GM19238 (cell line): ENCODE measurements around the gene ADCY9.
"Not testable (repeated sequence)": the region's sequence is repeated elsewhere in the genome, so short reads cannot be mapped to it uniquely, and the experiment has no call there.

ENCODE experiments used
- DNase-seq: peaks from one replicate; pipeline ENCODE4 v3.0.0; 2011; ENCODE audit warnings: low spot score; ENCODE audit not compliant: insufficient read length

Gene ADCY9

DNA sequence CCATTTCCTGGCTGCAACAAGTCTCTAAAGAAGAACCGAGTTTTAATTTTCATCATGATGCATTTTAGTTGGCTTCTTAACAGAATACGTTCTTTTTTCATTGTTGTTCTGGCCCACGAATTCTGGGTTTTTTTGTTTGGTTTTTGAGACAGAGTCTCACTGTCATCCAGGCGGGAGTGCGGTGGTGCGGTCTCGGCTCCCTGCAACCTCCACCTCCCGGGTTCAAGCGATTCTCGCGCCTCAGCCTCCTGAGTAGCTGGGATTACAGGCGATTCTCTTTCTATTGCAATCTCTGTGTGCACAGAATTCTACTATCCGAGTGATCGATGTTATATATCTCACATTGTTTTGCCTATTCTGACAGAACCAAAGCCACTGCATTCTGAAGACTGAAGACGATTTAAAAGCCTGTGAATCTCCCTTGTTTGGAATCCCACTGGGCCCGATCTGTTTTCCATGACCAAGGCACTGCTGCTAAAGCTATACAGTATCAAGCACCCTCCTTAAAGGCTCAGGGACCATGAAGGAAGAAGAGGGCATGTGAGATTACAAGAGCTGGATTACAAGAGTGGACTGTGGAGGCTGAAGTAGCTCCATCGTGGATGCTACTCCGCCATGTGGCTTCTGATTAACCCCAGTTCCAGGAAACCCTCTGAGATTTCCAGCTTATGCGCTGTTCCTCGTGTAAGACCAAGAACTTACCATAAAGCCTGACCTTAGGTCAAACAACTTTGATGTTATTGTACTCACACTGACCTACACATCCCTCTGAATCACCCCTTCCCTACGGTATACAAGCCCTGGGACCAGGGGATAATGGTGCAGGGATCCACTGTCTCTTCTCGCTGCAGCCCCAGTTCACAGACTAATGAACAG, 44.3 kb downstream of the ADCY9 start:
- no peak for DNase-seq

DNA sequence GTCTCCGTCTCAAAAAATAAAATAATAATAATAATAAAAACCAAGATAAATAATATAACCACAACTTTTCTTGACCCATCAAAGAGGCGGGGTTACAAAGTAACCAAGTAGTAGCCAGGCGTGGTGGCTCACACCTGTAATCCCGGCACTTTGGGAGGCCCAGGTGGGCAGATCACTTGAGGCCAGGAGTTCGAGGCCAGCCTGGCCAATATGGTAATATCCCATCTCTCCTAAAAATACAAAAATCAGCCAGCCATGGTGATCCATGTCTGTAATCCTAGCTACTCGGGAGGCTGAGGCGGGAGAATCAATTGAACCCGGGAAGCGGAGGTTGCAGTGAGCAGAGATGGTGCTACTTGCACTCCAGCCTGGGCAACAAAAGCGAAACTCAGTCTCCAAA, 45.3 kb downstream of the ADCY9 start:
- no peak for DNase-seq

DNA sequence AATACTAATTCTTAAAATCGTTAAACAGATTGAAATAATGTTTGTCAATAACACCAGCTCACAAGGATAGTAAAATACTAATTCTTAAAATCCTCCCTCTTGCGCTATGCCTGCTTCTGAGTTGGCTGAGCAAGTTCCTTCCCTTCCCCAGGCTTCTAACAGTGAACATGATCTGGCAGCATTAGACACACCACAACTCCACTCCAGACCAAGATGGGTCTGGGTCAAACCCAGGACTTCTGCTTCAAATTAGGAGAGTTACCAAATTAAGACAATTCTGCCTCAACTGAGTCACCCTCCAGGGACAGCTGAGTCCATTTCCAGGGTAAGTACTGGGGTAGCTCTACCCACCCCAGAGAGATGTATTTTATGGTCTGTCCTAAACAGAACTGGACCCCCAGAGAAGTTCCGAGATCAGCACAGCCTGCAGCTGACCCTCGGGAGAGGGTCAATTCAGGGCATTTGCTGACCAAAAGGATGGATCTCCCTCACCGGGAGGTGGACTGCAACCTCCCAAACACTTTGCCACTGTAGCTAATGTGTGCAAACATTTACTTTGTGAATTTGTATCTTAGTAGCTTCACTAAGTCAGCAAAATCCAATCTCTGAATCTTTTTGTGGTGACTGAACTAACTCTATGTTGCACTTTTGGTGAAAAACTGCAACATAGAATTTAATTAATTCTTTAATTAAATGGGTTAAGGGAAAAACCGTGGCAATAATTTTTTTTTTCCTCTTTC, 48.8 kb downstream of the ADCY9 start:
- no peak for DNase-seq

DNA sequence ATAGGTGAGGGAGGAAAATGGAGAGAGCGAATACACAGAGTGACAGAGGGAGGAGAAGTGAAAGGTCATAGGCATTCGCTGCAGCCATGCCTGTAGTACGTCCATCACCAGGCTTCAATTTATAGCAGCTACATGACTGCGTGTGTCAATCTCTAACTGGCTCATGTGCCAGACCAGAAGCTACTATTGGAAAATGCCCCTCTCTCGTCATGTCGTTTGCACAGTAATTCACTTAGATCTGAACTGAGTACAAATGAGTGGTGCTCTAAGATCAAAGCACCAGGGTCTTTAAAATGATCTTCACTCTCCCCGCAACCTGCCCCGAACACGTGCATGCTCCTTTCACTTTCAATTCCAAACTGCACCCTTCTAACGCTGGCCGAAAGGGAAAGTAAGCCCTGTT, 51.3 kb downstream of the ADCY9 start:
- DNase-seq, result no peak

DNA sequence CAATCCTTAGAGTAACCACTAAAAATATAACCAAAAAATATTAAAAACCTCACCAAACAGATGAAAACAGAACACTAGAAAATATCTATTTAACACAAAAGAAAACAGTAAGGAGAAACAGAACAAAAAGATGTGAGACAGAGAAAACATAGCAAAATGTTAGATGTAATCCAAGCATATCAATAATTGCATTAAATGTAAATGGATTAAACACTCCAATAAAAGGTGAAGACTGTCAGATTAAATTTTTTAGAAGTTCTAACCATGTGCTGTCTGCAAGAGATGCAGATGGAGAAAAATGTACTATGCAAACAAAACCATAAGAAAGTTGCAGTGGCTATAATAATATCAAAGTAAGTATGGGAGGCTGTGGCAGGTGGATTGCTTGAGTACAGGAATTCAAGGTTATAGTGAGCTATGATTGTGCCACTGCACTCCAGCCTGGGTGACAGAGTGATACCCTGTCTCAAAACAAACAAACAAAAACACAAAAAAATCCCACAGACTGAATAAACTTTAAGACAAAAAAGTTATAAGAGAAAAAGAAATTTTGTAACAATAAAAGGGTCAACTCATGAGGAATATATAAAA, 53.9 kb downstream of the ADCY9 start:
- no peak for DNase-seq

DNA sequence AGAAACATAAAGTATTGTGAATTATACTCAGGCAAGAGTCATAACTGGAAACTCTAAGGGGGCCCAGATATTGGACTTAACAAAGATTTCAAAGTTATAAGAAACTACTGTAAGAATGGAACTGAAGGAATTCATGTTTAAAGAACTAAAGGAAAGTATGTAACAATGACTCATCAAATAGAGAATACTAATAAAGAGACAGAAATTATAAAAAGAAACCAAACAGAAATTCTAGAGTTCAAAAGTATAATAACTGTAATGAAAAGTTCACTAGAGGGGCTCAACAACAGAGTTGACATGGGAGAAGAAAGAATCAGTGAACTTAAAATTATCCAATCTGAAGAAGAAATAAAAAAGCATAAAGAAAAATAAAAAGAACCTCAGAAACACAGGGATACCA, 55.4 kb downstream of the ADCY9 start:
- DNase-seq, result no peak

DNA sequence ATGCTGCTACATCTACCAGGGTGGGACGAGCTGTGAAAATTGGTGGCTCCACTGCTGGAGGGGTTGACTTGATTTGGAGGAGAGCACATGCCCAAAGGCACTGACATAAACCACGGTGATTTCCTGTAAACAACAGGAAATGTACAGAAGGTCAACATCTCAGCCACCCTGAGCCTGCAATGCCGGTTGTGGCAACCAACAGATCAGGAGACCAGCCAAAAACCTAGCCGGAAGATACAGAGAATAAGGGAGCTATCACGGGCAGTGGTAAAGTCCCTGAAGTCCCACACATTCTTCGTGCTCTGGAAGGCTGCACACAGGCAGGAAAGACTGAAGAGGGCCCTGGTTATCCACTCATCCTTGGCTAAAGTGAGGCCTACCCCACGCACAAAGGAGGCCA, 56.2 kb downstream of the ADCY9 start:
- no peak for DNase-seq

DNA sequence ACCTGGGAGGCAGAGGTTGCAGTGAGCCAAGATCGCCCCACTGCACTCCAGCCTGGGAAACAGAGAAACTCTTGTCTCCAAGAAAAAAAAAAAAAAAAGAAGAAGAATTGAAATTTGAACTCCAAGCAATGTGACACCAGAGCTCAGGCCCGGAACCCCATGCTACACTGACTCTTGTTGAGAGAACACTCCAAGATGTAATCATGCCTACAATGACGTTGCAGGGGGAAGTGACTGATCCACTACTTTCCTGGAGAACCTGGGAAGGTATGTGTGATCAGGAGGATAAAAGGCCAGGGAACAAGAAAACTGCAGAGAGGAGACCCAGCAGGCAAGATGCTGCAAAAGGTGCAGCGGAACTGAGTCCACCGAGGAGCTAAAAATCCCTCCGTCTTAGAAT, 57.9 kb downstream of the ADCY9 start:
- DNase-seq, result no peak

DNA sequence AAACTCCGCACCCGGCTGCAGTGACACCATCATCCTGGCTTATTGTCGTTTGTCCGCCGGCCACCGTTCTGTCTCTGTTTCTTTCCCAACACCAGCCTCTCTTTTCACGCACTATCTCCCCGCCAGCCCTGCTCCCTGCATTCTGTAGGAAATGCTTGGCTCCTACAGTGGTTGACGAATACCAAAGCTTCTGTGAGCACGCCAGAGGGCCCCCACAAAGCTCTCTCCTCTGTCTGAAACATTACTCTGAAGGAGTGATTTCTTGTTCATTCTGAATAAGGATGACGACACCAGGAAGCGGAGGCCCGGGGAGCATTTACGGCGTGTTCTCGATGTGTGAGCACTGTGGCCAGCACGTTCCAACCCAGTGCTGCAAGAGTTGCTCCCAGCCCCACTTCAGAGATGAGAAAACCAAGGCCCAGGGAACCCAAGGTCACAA, 58.8 kb downstream of the ADCY9 start:
- no peak for DNase-seq

DNA sequence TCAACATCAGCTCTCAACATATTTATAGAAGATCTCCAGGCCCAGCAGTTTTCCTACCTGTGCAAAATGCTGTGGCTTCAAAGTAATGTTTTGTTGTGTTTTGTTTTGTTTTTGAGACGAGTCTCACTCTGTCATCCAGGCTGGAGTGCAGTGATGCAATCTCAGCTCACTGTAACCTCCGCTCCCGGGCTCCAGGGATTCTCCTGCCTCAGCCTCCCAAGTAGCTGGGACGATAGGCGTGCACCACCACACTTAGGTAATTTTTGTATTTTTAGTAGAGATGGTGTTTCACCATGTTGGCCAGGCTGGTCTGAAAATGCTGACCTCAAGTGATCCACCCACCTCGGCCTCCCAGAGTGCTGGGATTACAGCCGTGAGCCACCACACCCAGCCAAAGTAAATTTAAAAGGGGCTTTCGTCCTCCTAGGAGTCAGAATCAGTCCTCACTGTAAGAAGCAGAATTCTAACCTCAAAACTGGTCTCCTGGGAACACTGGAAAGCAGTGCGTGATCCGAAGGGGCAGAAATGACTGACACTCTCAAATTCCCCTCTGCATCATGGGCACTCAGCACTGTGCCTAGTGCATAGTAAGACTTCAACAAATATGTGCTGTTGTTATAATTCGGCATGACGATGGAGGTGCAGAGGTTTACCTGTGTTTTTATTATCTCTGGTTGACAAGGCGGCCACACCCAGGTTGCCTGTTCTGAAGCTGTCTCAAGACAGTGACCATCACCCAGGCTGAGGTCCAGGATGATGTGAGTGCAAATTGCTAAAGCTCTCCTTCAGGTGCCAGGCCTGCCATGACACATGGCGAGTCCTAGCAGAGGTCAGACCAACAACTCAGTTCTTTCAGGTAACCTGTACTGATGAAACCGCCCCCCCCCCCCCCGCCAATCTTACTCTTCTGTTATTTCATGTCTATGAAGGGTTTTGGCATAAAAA, 59.8 kb downstream of the ADCY9 start:
- no peak for DNase-seq

DNA sequence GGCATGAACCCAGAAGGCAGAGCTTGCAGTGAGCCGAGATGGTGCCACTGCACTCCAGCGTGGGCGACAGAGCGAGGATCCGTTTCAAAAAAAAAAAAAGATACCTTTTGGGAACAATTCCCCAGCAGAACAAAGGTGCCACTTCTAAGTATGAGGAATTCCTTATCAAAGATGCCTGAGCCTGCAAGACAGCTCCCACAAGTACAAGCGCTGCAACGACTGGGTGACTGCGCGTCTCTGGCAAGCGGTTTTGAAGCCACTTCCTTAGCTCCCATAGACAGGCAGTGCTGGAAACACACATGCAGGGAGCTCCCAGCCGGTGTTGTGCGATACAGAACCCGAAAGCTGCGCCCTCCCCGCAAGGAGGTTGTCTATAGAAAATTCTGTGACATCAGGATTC, 60.5 kb downstream of the ADCY9 start:
- no peak for DNase-seq

DNA sequence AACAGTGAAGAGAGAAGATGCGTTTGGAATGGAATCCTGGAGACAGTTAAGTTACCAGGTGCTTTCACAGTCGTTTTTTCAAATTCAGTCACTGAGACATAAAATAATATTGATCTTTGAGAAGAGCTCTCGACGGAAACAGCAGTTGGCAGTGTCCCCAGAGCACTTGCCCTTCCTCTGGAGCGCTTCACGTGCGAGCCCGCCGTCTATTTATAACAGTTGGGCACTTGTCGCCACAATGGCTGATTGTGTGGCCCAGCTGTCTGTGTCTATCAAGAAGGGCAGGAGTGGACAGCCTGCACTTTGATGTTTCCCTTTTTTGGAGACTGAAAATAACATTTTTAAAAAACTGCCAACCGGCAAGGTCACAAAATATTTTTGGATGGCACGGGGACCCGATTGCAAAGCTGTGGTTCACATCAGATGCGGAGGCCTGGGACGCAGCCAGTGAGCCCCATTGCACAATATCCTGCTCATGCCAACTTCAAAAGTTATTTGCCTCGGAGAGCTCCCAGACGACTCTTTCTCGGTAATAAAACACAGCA, 62.9 kb downstream of the ADCY9 start:
- DNase-seq, result no peak

DNA sequence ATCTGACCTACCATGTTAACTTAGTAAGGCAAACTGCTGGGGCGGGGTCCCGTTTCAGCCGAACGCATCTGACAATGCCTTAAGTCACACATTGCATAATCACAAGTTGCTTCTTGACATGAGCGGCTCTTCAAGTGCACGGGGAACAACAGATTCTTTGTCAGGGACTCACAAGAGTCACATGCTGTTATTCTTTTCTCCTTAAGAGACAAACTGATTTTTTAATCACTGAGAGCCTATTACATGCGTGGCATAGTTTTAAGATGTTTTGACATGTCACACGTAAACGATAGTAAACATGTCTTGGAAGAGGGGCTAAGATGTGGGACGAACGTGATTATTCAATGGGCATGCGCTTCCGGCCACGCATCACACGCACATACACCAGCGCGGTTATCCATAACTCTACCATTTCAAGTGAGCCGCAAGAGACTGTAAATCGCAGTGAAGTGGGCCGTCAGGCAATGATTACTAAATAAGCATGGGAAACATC, 63.4 kb downstream of the ADCY9 start:
- DNase-seq, result no peak

DNA sequence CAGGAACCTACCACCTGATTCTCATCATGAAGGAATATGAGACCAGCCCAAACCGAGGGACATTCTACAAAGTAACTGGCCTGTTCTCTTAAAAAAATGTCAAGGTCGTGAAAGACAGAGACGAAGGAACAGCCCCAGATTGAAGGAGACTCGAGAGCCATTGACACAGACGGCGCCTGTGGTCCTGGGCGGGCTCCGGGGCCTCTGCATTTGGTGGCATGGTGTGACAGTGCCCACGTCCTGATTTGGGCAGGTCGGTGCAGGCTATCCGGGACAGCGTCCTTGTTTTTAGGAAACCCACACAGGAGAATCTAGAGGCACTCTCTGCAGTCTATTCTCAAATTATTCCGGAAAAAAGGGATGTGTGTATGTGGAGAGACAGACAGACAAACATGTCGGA, 64.1 kb downstream of the ADCY9 start:
- no peak for DNase-seq

DNA sequence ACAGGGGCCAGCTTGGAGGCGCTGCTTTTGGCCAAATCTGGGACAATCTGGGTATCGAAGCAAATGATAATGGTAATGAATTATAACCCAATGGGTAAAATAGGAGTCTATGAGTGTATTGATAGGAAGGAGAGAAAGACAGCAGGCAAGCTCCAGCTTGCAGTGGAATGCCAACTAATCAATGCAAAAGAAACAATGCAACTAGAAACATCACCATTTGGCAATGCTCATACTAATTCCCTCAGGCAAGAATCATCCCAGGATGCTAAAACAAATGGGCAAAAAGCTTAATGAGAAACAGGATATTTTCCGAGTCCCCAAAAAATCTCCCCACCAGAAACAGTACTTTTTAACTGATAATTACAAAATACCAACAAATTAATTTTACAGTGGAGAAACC, 64.7 kb downstream of the ADCY9 start:
- no peak for DNase-seq

DNA sequence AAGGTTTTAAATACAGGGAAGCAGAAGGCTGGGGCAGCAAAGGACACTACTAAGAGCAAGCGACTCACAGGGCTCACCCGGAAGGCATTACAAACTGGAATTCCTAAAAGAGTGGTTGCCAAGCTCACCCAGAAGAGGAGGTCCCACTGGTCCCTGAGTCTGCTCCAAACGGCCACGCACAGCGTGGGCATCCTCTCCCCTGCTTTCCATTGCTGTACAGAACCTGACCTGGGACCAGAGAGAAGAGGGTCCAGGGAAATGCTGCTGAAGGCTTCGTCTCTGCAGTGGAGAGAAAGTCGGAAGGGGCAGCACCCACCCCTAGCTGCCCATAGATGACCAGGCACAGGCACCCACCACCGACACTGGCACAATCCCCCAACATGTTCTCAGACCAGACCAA, 67.2 kb downstream of the ADCY9 start:
- DNase-seq, result no peak

DNA sequence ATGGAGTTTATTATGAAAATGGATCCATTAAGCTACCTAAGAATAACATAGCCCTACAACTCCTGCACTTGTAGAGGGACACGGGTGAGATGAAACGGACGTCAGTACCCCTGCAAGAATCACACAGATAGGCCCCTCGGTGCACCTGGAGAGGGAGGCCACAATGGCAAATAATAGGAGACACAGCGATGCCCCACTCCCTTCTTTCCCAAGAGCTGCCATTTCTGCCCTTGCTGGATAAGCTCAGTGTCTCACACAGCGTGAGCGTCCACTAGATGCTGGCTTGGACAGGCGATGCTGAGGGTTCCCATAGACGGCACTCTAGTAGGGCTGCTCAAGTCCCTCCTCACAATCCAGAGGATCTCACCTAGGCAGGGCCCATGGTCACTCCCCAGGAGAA, 67.8 kb downstream of the ADCY9 start:
- no peak for DNase-seq

DNA sequence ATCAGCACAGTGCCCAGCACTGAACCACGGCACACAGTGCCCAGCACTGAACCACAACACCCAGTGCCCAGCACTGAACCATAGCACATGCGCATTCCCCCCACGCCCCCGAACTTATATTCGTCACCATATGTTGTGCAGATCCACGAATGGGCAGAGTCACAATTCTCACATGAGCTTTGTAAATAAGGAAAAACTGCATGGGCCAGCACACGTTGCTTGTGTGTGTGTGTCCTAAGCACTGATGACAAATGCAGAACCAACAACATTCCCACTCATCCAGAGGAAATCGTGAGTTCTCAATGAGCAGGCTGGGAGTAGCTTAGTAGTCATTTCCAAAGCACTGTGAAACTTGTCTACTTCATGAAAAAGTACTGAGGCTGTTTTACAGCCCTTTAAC, 70.0 kb downstream of the ADCY9 start:
- DNase-seq, result no peak

DNA sequence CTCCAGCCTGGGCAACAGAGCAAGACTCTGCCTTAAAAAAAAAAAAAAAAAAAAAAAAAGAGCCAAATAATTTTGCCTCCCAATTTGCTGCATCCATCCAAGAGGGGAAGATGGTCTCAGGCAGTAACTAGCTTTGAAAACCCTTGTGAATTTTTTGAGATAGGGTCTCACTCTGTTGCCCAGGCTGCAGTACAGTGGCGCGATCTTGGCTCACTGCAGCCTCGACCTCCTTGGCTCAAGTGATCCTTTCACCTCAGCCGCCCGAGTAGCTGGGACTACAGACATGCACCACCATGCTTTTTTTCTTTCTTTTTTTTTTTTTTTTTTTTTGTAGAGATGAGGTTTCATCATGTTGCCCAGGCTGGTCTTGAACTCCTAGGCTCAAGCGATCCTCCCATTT, 70.7 kb downstream of the ADCY9 start:
- not testable (repeated sequence) for DNase-seq

DNA sequence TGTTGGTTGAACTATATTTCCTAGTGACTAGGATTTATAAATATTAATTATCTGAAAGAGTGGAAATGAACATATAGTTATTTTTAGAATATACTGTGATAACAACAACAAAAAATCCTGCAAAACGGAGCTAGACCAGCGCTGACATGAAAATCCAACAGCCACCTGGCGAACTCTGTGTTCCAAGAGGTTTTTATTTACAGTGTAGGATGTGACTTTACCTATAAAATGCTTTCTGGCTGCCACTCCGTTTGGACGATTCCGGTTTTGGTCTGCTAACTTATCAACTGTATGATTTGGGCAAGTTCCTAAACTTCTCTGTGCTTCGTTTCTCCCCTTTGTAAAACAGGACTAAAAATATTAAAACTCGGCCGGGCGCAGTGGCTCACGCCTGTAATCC, 73.7 kb downstream of the ADCY9 start:
- DNase-seq, result no peak

DNA sequence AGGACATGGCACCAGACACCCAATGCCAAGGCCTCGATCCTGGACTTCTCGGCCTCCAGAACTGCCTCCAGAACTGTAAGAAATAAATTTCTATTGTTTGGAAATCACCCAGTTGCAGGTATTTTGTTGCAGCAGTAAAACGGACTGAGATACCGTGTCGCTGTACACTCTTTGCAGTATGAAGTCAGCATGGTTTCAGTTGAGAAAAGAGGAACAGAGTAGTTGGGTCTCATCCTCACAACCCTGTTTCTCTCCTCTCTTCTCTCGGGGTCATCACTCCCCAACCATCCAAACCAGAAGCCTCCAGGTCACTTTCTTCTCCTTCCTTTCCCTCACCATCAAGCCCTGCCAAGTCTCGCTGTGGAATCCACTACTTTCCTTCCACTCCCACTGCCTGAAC, 77.8 kb downstream of the ADCY9 start:
- DNase-seq, result no peak
